Astrocyte (in vitro differentiated cells and primary cell): ENCODE measurements around the gene MUC4.

ENCODE experiments used
- EZH2 ChIP-seq: IDR thresholded peaks from 2 replicates; pipeline ENCODE4 v1.6.1; 2012; ENCODE audit warnings: mild to moderate bottlenecking, low read length, inconsistent platforms; ENCODE audit not compliant: insufficient read depth
- TF ChIP-seq, protein P1 (sequence below): IDR thresholded peaks from 2 replicates; pipeline ENCODE4 v1.5.1; 2011; ENCODE audit warnings: low read depth, mild to moderate bottlenecking, inconsistent platforms, low read length, moderate library complexity; ENCODE audit not compliant: insufficient read depth

DNA sequence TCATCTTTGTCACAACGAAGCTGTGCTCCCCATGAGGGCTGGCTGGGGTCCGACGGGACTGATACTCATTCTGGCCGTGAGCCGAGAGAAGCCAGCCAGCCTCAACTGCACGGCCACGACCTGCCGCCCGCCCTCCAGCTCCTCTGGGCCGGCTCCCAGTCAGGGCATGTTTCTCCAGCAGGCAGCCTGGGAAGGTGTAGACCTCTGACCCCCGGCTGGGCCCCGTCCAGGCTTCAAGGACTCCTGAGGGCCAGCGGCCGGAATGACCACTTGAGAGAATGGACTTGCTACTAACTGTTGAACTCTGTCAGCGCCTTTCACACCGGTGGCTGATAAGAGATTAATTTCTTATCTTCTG lies 18.1 kb upstream of the MUC4 start:
- no peak for TF ChIP-seq EZH2
- TF ChIP-seq, protein P1, sequence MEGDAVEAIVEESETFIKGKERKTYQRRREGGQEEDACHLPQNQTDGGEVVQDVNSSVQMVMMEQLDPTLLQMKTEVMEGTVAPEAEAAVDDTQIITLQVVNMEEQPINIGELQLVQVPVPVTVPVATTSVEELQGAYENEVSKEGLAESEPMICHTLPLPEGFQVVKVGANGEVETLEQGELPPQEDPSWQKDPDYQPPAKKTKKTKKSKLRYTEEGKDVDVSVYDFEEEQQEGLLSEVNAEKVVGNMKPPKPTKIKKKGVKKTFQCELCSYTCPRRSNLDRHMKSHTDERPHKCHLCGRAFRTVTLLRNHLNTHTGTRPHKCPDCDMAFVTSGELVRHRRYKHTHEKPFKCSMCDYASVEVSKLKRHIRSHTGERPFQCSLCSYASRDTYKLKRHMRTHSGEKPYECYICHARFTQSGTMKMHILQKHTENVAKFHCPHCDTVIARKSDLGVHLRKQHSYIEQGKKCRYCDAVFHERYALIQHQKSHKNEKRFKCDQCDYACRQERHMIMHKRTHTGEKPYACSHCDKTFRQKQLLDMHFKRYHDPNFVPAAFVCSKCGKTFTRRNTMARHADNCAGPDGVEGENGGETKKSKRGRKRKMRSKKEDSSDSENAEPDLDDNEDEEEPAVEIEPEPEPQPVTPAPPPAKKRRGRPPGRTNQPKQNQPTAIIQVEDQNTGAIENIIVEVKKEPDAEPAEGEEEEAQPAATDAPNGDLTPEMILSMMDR = no peak
